CD14-positive monocyte (primary cell): Measurements from ENCODE around the gene RBM10. TPM values are rescaled to one million over a fixed set of nuclear protein-coding genes. Genes with fewer than 3 reads are reported as not detected.

Source experiments
- DNase-seq, 3 donors: peaks; one replicate each; pipeline ENCODE4 v3.0.0-alpha.2; 2011 to 2022
- H2AFZ ChIP-seq: 2 replicates; pipeline ENCODE4 v1.6.0; 2012; ENCODE audit warnings: mild to moderate bottlenecking, low read depth, low read length, inconsistent platforms; ENCODE audit not compliant: insufficient read depth, poor library complexity, severe bottlenecking
- H3K27ac ChIP-seq, 2 donors: 1 replicate in 1 of 2; 2 replicates in 1 of 2; pipeline ENCODE4 v1.5.1; 2012 to 2013; ENCODE audit warnings: low read length in 2 of 2, control low read depth in 1 of 2, inconsistent platforms in 1 of 2, low read depth in 1 of 2, mild to moderate bottlenecking in 1 of 2
- H3K27me3 ChIP-seq, 2 donors: one replicate each; pipeline versions ENCODE4 v1.6.0 to v1.6.1; 2011 to 2013; ENCODE audit warnings: low read length in 2 of 2; ENCODE audit not compliant: control insufficient read depth in 2 of 2, insufficient read depth in 2 of 2
- H3K36me3 ChIP-seq, 2 donors: replicated peaks in 1 of 2; 1 replicate in 1 of 2; 2 replicates in 1 of 2; pipeline versions ENCODE4 v1.5.1 to v1.6.1; 2012 to 2013; ENCODE audit warnings: low read length in 2 of 2, control low read depth in 1 of 2, inconsistent platforms in 1 of 2, mild to moderate bottlenecking in 1 of 2; ENCODE audit not compliant: insufficient read depth in 2 of 2, control insufficient read depth in 1 of 2
- H3K4me1 ChIP-seq, 2 donors: 1 replicate in 1 of 2; 2 replicates in 1 of 2; pipeline versions ENCODE4 v1.5.1 to v1.6.1; 2012 to 2013; ENCODE audit warnings: low read length in 2 of 2, control low read depth in 1 of 2, inconsistent platforms in 1 of 2, mild to moderate bottlenecking in 1 of 2, moderate library complexity in 1 of 2; ENCODE audit not compliant: insufficient read depth in 2 of 2, control insufficient read depth in 1 of 2
- H3K4me2 ChIP-seq: replicated peaks from 2 replicates; pipeline ENCODE3; 2012; ENCODE audit warnings: low read length, moderate library complexity, mild to moderate bottlenecking; ENCODE audit not compliant: poor library complexity, severe bottlenecking; ENCODE audit errors: extremely low read depth
- H3K4me3 ChIP-seq, 3 experiments: fragments of 200-600 bp in 1 of 3; sonication (generic) in 1 of 3; replicated peaks in 1 of 3; 1 replicate in 2 of 3; 2 replicates in 1 of 3; pipeline ENCODE4 v1.5.1; 2011 to 2013; ENCODE audit warnings: low read length in 3 of 3, mild to moderate bottlenecking in 3 of 3, control low read depth in 2 of 3, low read depth in 2 of 3, inconsistent platforms in 1 of 3, moderate library complexity in 1 of 3
- H3K79me2 ChIP-seq: 2 replicates; pipeline ENCODE4 v1.6.0; 2012; ENCODE audit warnings: mild to moderate bottlenecking, control low read depth, inconsistent platforms, low read length, moderate library complexity; ENCODE audit not compliant: insufficient read depth
- H3K9ac ChIP-seq: 2 replicates; pipeline ENCODE4 v1.6.0; 2017; ENCODE audit warnings: low read length, mild to moderate bottlenecking; ENCODE audit not compliant: insufficient read depth, poor library complexity, severe bottlenecking
- H3K9me3 ChIP-seq, 2 donors: replicated peaks in 1 of 2; 1 replicate in 1 of 2; 2 replicates in 1 of 2; pipeline versions ENCODE4 v1.5.1 to v1.6.1; 2012 to 2013; ENCODE audit warnings: low read length in 2 of 2, control low read depth in 1 of 2; ENCODE audit not compliant: control insufficient read depth in 1 of 2, insufficient read depth in 1 of 2
- H4K20me1 ChIP-seq: 2 replicates; pipeline ENCODE4 v1.6.0; 2012; ENCODE audit warnings: mild to moderate bottlenecking, low read length, control low read depth, moderate library complexity; ENCODE audit not compliant: insufficient read depth
- H3K27ac Mint-ChIP-seq, 7 donors: one replicate each; pipeline ENCODE4 v1.8.0; 2020; ENCODE audit warnings: mild to moderate bottlenecking in 7 of 7, mixed read lengths in 7 of 7, moderate library complexity in 6 of 7, inconsistent platforms in 2 of 7
- H3K27me3 Mint-ChIP-seq, 3 donors: one replicate each; pipeline ENCODE4 v1.8.0; 2021 to 2022; ENCODE audit warnings: low read depth in 3 of 3, mild to moderate bottlenecking in 3 of 3, mixed read lengths in 3 of 3, moderate library complexity in 3 of 3, inconsistent platforms in 1 of 3
- H3K36me3 Mint-ChIP-seq, 2 donors: one replicate each; pipeline ENCODE4 v1.8.0; 2020; ENCODE audit warnings: mixed read lengths in 2 of 2, inconsistent platforms in 1 of 2, mild to moderate bottlenecking in 1 of 2
- H3K4me1 Mint-ChIP-seq: one replicate; pipeline ENCODE4 v1.8.0; 2020; ENCODE audit warnings: mild to moderate bottlenecking, mixed read lengths
- H3K4me3 Mint-ChIP-seq, 2 donors: one replicate each; pipeline ENCODE4 v1.8.0; 2020; ENCODE audit warnings: mild to moderate bottlenecking in 2 of 2, mixed read lengths in 2 of 2, moderate library complexity in 1 of 2
- H3K9me3 Mint-ChIP-seq, 7 donors: one replicate each; pipeline ENCODE4 v1.8.0; 2020 to 2022; ENCODE audit warnings: mixed read lengths in 7 of 7, mild to moderate bottlenecking in 6 of 7, moderate library complexity in 6 of 7, inconsistent platforms in 2 of 7
- WGBS: methylation state at CpG from one replicate; pipeline ENCODE4 v1.1.5; 2013; ENCODE audit warnings: missing lambda C conversion rate; ENCODE audit not compliant: insufficient coverage; 5-methylcytosine and 5-hydroxymethylcytosine counted together
- intact Hi-C, 2 donors: fragments of 100-400 bp; cut with micrococcal nuclease; formaldehyde crosslinking; loops; one replicate each; pipeline versions ENCODE4 v1.15.0 to v1.15.1; 2023
- polyA plus RNA-seq, 3 donors: library from polyadenylated mRNA; depleted of rRNA in 1 of 3; unstranded in 2 of 3; stranded (reverse) in 1 of 3; fragments of 300-500 nt in 2 of 3; fragments of >200 nt in 1 of 3; fragmentation: Illumina TruSeq in 2 of 3; gene quantifications; 1 replicate in 2 of 3; 2 replicates in 1 of 3; pipeline ENCODE4 v1.2.3, GENCODE V29; 2012 to 2021
- TF ChIP-seq, protein P1 (sequence below): fragments of 200-600 bp; IDR thresholded peaks from one replicate; pipeline ENCODE4 v1.8.0; 2022; ENCODE audit warnings: antibody characterized with exemption, mild to moderate bottlenecking

The RBM10 gene
- polyA plus RNA-seq, 3 donors = 7.3 to 29.4 (median 14.0) TPM

DNA sequence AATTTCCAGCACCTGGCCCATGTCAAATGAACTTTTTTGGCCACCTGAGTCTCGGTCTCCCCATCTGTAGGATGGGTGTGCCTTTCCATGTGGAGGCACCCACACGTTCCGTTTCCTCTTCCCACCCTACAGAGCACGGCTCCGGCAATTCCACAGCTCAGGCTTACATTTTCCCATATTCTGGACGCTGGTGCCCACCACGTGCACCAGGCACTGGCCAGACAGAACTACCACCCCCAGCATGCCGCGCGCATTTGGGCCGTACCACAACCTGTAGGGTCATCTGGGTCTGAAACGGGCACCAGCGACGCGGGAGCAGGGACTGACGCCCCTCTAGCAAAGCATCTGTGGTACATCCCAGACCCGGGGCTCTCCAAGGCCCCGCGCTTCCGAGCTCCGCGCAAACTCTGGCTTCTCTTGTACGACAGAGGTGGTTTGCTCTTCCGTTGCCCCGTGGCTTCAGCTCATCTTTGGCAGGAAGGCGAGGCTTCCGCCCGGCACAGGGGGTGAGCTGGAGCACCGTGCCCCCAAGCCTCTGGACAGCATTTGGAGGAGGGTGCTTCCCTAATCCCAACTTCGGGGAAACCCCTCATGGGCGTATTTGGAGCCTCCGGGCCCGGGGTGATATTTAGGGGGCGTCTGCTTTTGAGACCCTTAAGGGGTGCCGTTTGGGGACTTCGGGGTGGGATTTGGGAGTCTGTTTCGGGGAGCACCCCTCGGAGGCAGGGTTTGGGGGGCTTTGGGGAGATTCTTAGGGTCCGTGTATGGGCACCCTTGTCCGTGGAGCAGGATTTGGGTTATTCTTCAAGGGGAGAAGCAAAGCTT is 45.6 kb downstream of the RBM10 start:
- H3K4me2 ChIP-seq = peak overlapping the region; percentile 91
- peak overlapping the region; percentile 63 for H3K9ac ChIP-seq
- H3K79me2 ChIP-seq = peaks cover 29% of the 10 kb centered on the region
- H3K4me3 Mint-ChIP-seq = peak overlapping the region; percentile 86 to 96
- H3K9me3 ChIP-seq = no peaks in the 10 kb centered on the region
- peaks cover 0 to 39% (median 3%) of the 10 kb centered on the region in 3 donors for H3K27me3 Mint-ChIP-seq
- DNase-seq = peak; percentile 76 to 86 (median 79)
- H4K20me1 ChIP-seq = peaks cover 2% of the 10 kb centered on the region
- peak overlapping the region; percentile 50 to 84 (median 71) for H3K4me3 ChIP-seq
- peaks cover 0 to 3% of the 10 kb centered on the region in 2 donors for H3K27me3 ChIP-seq
- H3K9me3 Mint-ChIP-seq = peaks cover 0 to 7% (median 0%) of the 10 kb centered on the region in 7 donors
- peaks cover 9 to 17% of the 10 kb centered on the region in 2 donors for H3K36me3 ChIP-seq
- intact Hi-C loops = loop anchor here (5.0 to 10.0 kb wide), 6 partner anchors 192 to 644 kb away; partner anchors contain the start of genes ZNF41 (in 1 of the 2) and ZNF81 (in 1 of the 2)
- TF ChIP-seq, protein P1, sequence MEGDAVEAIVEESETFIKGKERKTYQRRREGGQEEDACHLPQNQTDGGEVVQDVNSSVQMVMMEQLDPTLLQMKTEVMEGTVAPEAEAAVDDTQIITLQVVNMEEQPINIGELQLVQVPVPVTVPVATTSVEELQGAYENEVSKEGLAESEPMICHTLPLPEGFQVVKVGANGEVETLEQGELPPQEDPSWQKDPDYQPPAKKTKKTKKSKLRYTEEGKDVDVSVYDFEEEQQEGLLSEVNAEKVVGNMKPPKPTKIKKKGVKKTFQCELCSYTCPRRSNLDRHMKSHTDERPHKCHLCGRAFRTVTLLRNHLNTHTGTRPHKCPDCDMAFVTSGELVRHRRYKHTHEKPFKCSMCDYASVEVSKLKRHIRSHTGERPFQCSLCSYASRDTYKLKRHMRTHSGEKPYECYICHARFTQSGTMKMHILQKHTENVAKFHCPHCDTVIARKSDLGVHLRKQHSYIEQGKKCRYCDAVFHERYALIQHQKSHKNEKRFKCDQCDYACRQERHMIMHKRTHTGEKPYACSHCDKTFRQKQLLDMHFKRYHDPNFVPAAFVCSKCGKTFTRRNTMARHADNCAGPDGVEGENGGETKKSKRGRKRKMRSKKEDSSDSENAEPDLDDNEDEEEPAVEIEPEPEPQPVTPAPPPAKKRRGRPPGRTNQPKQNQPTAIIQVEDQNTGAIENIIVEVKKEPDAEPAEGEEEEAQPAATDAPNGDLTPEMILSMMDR = no peak
- H3K36me3 Mint-ChIP-seq = peaks cover 10 to 20% of the 10 kb centered on the region in 2 donors
- H3K4me1 ChIP-seq = peaks cover 40 to 41% of the 10 kb centered on the region in 2 donors
- peak overlapping the region; percentile 65 to 90 (median 83) for H3K27ac Mint-ChIP-seq
- peak overlapping the region; percentile 17 to 57 for H3K27ac ChIP-seq
- WGBS = under 1% methylated on average over 28 of the region's 40 CpGs
- H3K4me1 Mint-ChIP-seq = peaks cover 36% of the 10 kb centered on the region
- H2AFZ ChIP-seq = peak overlapping the region; percentile 83

DNA sequence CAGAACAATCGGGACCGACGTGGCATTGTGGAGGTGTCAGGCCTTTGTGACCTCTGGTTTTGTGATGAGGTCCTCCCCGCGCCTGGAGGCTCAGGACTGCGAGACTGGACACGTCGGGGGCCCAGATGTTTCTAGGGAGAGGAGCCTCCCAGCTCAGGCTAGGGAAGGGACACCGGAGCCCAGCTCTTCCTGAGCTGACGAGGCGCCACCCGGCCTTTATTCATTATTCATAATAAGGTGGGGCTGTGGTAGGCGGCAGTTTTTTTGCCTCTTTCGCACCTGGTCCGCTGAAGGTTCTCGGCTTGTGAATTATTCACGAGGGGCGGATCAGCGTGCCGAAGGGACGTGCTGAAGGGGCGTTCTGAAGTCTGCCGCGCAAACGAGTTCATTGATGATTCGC is 46.3 kb downstream of the RBM10 start:
- intact Hi-C loops = loop anchor here (5.0 to 10.0 kb wide), 6 partner anchors 191 to 643 kb away; partner anchors contain the start of genes ZNF41 (in 1 of the 2) and ZNF81 (in 1 of the 2)

More for the DNA sequence above, 46.3 kb downstream of the RBM10 start:
- WGBS = 0% methylated on average over 15 of the region's 26 CpGs
- TF ChIP-seq, protein P1 = no peak
- peaks cover 9 to 21% of the 10 kb centered on the region in 2 donors for H3K36me3 Mint-ChIP-seq
- peaks cover 43% of the 10 kb centered on the region for H3K4me1 Mint-ChIP-seq
- H3K4me3 ChIP-seq = peak overlapping the region; percentile 50 to 84 (median 71)
- H3K27me3 ChIP-seq = peaks cover 0 to 3% of the 10 kb centered on the region in 2 donors
- peak overlapping the region; percentile 91 for H3K4me2 ChIP-seq
- H4K20me1 ChIP-seq = peaks cover 9% of the 10 kb centered on the region
- peak overlapping the region in 5 of 7 donors; percentile 10 to 90 (median 81) for H3K27ac Mint-ChIP-seq
- H3K79me2 ChIP-seq = peaks cover 35% of the 10 kb centered on the region
- no peak for DNase-seq
- H3K27ac ChIP-seq = peak overlapping the region; percentile 17 to 57
- peaks cover 0 to 7% (median 0%) of the 10 kb centered on the region in 7 donors for H3K9me3 Mint-ChIP-seq
- peak overlapping the region; percentile 63 for H3K9ac ChIP-seq
- H3K4me3 Mint-ChIP-seq = peak overlapping the region; percentile 86 to 96
- H2AFZ ChIP-seq = peak overlapping the region; percentile 83
- H3K27me3 Mint-ChIP-seq = peaks cover 0 to 38% (median 3%) of the 10 kb centered on the region in 3 donors
- peaks cover 3 to 14% of the 10 kb centered on the region in 2 donors for H3K36me3 ChIP-seq
- H3K4me1 ChIP-seq = peaks cover 47 to 48% of the 10 kb centered on the region in 2 donors
- H3K9me3 ChIP-seq = no peaks in the 10 kb centered on the region
